ENCODE data around the gene ATOH7. TPM values are rescaled to one million over a fixed set of nuclear protein-coding genes. Genes with fewer than 3 reads are reported as not detected.

Gene ATOH7
- total and polyA plus RNA-seq, 2 of the 4 experiments (the other 2 are of a cell fraction): 0.05 TPM; not detected in 1

DNA sequence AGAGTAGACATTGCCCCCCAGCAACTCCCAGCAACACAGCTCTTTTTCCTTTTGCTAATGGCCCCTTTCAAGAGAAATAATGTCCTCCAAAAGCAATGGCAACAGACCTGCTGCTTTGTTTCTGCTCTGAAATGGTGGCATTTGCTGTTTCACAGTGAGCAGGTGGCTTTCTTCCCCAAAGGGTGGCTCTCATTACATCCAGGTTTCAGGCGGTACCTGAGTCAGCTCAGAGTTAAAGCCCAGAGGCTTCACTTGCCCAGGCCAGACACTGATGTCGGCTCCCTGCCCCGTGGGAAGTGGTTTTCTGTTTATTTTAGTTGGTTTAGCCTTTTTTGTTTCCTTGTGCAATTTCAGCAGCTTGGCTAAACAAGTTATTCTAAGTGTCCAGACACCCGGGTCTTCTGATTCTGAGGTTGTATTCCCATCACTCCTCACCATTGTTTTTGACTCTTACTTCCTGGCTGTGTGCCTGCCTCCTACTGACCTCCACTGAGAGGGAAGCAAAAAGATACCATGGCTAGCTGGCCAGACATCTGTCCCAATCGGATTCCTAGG, 7.8 kb upstream of the ATOH7 start:
- Histone ChIP-seq H3K4me3 (ENCODE audit: insufficient read depth, low read depth, low read length) (no peak overlapping the region), H3K4me2 (ENCODE audit: low read depth, low read length) (no peak overlapping the region), H3K9ac (ENCODE audit: low read depth, low read length) (no peak overlapping the region), H3K9me3 (ENCODE audit: control insufficient read depth, insufficient read depth, low read length) (no peaks in the 10 kb centered on the region), H4K20me1 (ENCODE audit: insufficient read depth, low read length) (no peaks in the 10 kb centered on the region), H3K79me1 (ENCODE audit: low read depth in 1 of 2, low read length in 2 of 2) (no peaks in the 10 kb centered on the region), H3K36me3 (ENCODE audit: control insufficient read depth, insufficient read depth, low read length) (no peaks in the 10 kb centered on the region), H2AK5ac (ENCODE audit: low read depth, low read length) (no peak overlapping the region), H3K23ac (ENCODE audit: low read depth, low read length) (no peak overlapping the region), H2BK5ac (ENCODE audit: low read depth, low read length, poor library complexity, severe bottlenecking) (no peak overlapping the region), H4K8ac (ENCODE audit: low read depth in 2 of 2, low read length in 2 of 2) (no peak overlapping the region), H3K4me1 (ENCODE audit: control insufficient read depth, insufficient read depth, low read length) (peaks cover 5% of the 10 kb centered on the region; the same call in 1 of the 2 replicates), H2AFZ (replicated peaks; ENCODE audit: low read length, poor library complexity) (no peak overlapping the region), H2BK15ac (ENCODE audit: low read depth, low read length) (no peak overlapping the region), H2BK120ac (ENCODE audit: low read depth, low read length) (no peak overlapping the region), H2AK9ac (replicated peaks; ENCODE audit: low read depth, low read length, poor library complexity) (no peak overlapping the region), H2BK20ac (ENCODE audit: low read depth, low read length) (no peak overlapping the region), H3K18ac (ENCODE audit: low read depth, low read length) (no peak overlapping the region), H3K9me1 (ENCODE audit: insufficient read depth, low read length) (no peaks in the 10 kb centered on the region), H4K5ac (ENCODE audit: low read depth, low read length) (no peak overlapping the region), H3K4ac (ENCODE audit: low read depth, low read length) (no peak overlapping the region), H3K14ac (replicated peaks; ENCODE audit: low read depth, low read length) (no peak overlapping the region), H3K27ac (ENCODE audit: insufficient read depth, low read length) (no peak overlapping the region), H3K56ac (ENCODE audit: extremely low read depth, insufficient read depth, low read length) (no peak overlapping the region), H4K91ac (ENCODE audit: insufficient read depth, low read depth, low read length) (no peak overlapping the region), H3K27me3 (ENCODE audit: control insufficient read depth, insufficient read depth, low read length) (peaks cover 41% of the 10 kb centered on the region)
- WGBS, 2 experiments (ENCODE audit: extremely low coverage in 2 of 2, insufficient read length in 1 of 2): 28% methylated on average over 3 of the region's 5 CpGs; no CpG with 5 or more reads in 1 of the 2 experiments
- intact Hi-C loops (cut with micrococcal nuclease) (no loop called here), in situ Hi-C loops (cut with MboI; ENCODE audit: low sequenced_read_pairs) (no loop called here), dilution Hi-C loops (cut with HindIII; ENCODE audit: low sequenced_read_pairs, unreplicated experiment) (no loop called here)
- peak; percentile 48 for ATAC-seq (ENCODE audit: low read depth)
- no TSS peak for BruUV-seq (replicated peaks)
- DNase-seq: peak; percentile 57
- ChIA-PET POLR2A (ENCODE audit: unreplicated experiment) (no interaction called here), CTCF (no interaction called here)
- TF ChIP-seq CEBPB (IDR thresholded peaks at IDR 0.05; ENCODE audit: low read depth, low read length): peak; percentile 15; the same call in 1 of the 2 replicates
- TF ChIP-seq, protein P1, sequence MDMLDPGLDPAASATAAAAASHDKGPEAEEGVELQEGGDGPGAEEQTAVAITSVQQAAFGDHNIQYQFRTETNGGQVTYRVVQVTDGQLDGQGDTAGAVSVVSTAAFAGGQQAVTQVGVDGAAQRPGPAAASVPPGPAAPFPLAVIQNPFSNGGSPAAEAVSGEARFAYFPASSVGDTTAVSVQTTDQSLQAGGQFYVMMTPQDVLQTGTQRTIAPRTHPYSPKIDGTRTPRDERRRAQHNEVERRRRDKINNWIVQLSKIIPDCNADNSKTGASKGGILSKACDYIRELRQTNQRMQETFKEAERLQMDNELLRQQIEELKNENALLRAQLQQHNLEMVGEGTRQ (IDR thresholded peaks at IDR 0.05; ENCODE audit: low read depth, low read length): no peak

All from IMR-90 (cell line).